22Rv1 (cell line): ENCODE results near the gene HAND1.

Source experiments
- ZFX ChIP-seq: fragments of 450-650 bp; IDR thresholded peaks from 2 replicates; pipeline ENCODE4 v1.6.1; 2017; ENCODE audit warnings: antibody characterized with exemption, borderline replicate concordance
- TF ChIP-seq, protein P1 (sequence below): fragments of 450-650 bp; IDR thresholded peaks from 2 replicates; pipeline ENCODE4 v1.5.1; 2017; ENCODE audit warnings: mild to moderate bottlenecking

DNA sequence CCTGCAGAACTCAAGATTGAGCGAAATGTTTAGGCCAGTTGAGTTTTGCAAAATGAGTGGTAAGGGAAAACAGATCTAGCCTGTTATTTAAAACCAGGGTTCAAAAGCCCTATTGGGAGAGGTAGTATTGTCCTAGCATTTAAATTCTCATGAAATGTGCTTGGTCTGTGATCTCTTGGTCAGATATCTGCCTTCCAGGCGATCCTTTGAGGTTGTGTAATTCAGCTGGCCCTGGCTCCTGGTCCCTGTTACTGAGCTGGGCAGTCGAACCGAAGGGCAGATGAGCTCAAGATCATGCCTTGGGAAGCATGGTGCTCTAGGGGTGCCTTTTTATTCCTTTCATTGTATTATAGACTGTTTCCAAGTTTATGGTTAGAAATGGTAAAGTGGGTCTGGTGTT is 17.9 kb downstream of the HAND1 start:
- TF ChIP-seq, protein P1, sequence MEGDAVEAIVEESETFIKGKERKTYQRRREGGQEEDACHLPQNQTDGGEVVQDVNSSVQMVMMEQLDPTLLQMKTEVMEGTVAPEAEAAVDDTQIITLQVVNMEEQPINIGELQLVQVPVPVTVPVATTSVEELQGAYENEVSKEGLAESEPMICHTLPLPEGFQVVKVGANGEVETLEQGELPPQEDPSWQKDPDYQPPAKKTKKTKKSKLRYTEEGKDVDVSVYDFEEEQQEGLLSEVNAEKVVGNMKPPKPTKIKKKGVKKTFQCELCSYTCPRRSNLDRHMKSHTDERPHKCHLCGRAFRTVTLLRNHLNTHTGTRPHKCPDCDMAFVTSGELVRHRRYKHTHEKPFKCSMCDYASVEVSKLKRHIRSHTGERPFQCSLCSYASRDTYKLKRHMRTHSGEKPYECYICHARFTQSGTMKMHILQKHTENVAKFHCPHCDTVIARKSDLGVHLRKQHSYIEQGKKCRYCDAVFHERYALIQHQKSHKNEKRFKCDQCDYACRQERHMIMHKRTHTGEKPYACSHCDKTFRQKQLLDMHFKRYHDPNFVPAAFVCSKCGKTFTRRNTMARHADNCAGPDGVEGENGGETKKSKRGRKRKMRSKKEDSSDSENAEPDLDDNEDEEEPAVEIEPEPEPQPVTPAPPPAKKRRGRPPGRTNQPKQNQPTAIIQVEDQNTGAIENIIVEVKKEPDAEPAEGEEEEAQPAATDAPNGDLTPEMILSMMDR = no peak
- no peak for TF ChIP-seq ZFX
